ENCODE results near the gene IRAK2. TPM values are rescaled to one million over a fixed set of nuclear protein-coding genes. Genes with fewer than 3 reads are reported as not detected.

IRAK2 gene
- total RNA-seq, 1 experiment from 2014 or later = 0.61 TPM

DNA sequence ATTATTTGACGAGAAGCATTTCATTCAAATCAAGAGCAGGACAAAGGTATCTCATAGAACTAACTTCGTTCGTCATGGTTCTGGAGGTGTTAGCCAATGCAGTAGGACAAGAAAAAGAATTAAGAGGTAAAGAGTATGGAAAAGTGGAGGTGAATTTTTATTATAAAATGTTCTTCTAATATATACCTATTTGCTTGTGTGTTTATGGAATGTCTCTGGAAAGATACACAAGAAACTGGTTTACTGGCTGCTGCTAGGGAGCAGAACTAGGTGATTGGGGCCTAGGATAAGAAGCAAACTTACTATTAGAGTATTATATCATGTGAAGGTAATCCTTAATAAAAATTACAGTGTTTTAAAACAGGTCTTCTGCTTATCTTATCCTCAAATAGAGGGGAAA lies 52.6 kb downstream of the IRAK2 start:
- no CpG with 5 or more reads among the region's 3 CpGs for WGBS (ENCODE audit: extremely low coverage, insufficient read length, low lambda C conversion rate)

More for the DNA sequence above, 52.6 kb downstream of the IRAK2 start:
- Histone ChIP-seq H3K23me2 (ENCODE audit: insufficient read length, low read depth, low read length, poor library complexity, severe bottlenecking) (no peaks in the 10 kb centered on the region), H3K79me2 (ENCODE audit: insufficient read depth, low read length) (no peaks in the 10 kb centered on the region), H2BK120ac (ENCODE audit: low read depth, low read length, poor library complexity, severe bottlenecking) (no peak overlapping the region), H3T11ph (ENCODE audit: low read length) (no peak overlapping the region), H3K4me2 (ENCODE audit: insufficient read depth, insufficient read length, low read length) (no peak overlapping the region), H3K18ac (ENCODE audit: insufficient read length, low read depth, low read length) (no peak overlapping the region), H2BK15ac (ENCODE audit: low read depth, low read length) (no peak overlapping the region), H3K79me1 (ENCODE audit: insufficient read depth, low read depth, low read length, poor library complexity, severe bottlenecking) (no peaks in the 10 kb centered on the region), H3K4ac (ENCODE audit: low read depth, low read length) (no peak overlapping the region), H4K20me1 (ENCODE audit: control insufficient read depth, insufficient read depth, insufficient read length) (no peaks in the 10 kb centered on the region), H4K91ac (ENCODE audit: insufficient read length, low read depth, low read length) (no peak overlapping the region), H2AK5ac (ENCODE audit: insufficient read length, low read length) (no peak overlapping the region), H2BK12ac (ENCODE audit: insufficient read length, low read depth, low read length) (no peak overlapping the region), H3K27ac (ENCODE audit: insufficient read length, low read depth, low read length) (no peak overlapping the region), H2AFZ (ENCODE audit: low read length) (no peak overlapping the region), H3K23ac (ENCODE audit: insufficient read length, low read depth, low read length) (no peak overlapping the region), H3K56ac (ENCODE audit: insufficient read length, low read depth, low read length) (no peak overlapping the region), H3K9ac (ENCODE audit: extremely low read depth, insufficient read length, low read length) (no peak overlapping the region), H2BK20ac (ENCODE audit: low read depth, low read length, poor library complexity, severe bottlenecking) (no peak overlapping the region), H4K5ac (ENCODE audit: insufficient read length, low read depth, low read length) (no peak overlapping the region), H3K14ac (ENCODE audit: insufficient read depth, low read length) (no peak overlapping the region), H3K9me3 (ENCODE audit: control insufficient read depth, low read depth, low read length) (peaks cover 4% of the 10 kb centered on the region), H3K4me1 (ENCODE audit: insufficient read depth, low read length) (no peaks in the 10 kb centered on the region), H3K27me3 (ENCODE audit: insufficient read depth, low read length) (no peaks in the 10 kb centered on the region), H4K8ac (replicated peaks; ENCODE audit: insufficient read length, low read depth, low read length) (no peak overlapping the region), H2BK5ac (ENCODE audit: insufficient read length, low read length) (no peak overlapping the region)
- Mint-ChIP-seq H3K4me1 (peaks cover 7 to 9% of the 10 kb centered on the region in 2 experiments; a peak in 3 of 4 replicates), H3K27ac (no peak overlapping the region), H3K27me3 (ENCODE audit: low read depth) (no peaks in the 10 kb centered on the region), H3K36me3 (ENCODE audit: insufficient read depth in 1 of 3, low read depth in 3 of 3) (peaks cover 5 to 8% (median 6%) of the 10 kb centered on the region in 3 experiments), H3K9me3 (peaks cover 7 to 9% of the 10 kb centered on the region in 2 experiments), H3K4me3 (no peak overlapping the region)
- TF ChIP-seq, protein P1, sequence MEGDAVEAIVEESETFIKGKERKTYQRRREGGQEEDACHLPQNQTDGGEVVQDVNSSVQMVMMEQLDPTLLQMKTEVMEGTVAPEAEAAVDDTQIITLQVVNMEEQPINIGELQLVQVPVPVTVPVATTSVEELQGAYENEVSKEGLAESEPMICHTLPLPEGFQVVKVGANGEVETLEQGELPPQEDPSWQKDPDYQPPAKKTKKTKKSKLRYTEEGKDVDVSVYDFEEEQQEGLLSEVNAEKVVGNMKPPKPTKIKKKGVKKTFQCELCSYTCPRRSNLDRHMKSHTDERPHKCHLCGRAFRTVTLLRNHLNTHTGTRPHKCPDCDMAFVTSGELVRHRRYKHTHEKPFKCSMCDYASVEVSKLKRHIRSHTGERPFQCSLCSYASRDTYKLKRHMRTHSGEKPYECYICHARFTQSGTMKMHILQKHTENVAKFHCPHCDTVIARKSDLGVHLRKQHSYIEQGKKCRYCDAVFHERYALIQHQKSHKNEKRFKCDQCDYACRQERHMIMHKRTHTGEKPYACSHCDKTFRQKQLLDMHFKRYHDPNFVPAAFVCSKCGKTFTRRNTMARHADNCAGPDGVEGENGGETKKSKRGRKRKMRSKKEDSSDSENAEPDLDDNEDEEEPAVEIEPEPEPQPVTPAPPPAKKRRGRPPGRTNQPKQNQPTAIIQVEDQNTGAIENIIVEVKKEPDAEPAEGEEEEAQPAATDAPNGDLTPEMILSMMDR (conservative IDR thresholded peaks at IDR 0.05) = no peak
- no peak for DNase-seq

Measured in H9 (cell line).